Measurements from ENCODE around the gene SH3BP4.

- TF ChIP-seq CTCF (IDR thresholded peaks at IDR 0.05) (no peak), POLR2AphosphoS5 (IDR thresholded peaks at IDR 0.05) (no peak), POLR2A (IDR thresholded peaks at IDR 0.05) (no peak), EP300 (IDR thresholded peaks at IDR 0.05) (no peak)
These were observed 48.1 kb downstream of the SH3BP4 start for GRCh38 chr2:234999740-235000425.

Measured in gastroesophageal sphincter (tissue), 3 donors.